Mesenteric fat pad (tissue), 1 donor: Measurements from ENCODE around the gene CIT. TPM values are rescaled to one million over a fixed set of nuclear protein-coding genes. Genes with fewer than 3 reads are reported as not detected.

Experiments used
- DNase-seq: peaks from one replicate; pipeline ENCODE4 v3.0.0-alpha.2; 2020; ENCODE audit warnings: low spot score
- total RNA-seq: library from RNA; stranded (reverse); fragmentation: NEBNext Ultra II Directional; extraction: Animal tissue kit (Norgen Biotek cat#: 25700); gene quantifications from one replicate; pipeline ENCODE4 v1.2.1, GENCODE V29; 2021
- donor health status: DM: yes; HTN: yes; CAD: no.

CIT gene
- total RNA-seq, 1 donor from 2014 or later: 2.4 TPM

DNA sequence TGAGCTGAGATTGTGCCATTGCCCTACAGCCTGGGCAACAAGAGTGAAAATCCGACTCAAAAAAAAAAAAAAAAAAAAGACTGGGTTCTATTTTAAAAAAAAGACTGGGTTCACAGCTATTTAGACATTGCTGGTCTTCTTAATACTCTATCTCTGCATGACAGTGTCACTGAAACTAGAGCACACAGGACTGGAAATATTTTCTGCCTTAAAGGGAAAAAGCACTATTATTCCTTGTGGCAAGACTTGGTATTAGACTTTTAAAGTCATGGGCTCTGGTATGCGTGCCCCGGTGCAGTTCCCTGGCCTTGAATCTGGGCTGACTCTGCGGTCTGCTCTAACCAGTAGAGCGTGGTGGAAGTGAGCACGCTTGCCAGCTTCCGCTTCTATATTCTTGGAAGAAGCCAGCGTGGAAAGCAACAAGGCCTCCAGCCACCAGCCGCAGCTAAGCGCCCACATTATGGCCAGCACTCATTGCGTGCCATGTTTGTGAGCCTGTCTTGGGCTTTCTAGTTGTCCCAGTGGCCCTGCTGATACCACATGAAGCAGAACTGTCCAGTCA lies 177.8 kb downstream of the CIT start:
- DNase-seq: no peak

DNA sequence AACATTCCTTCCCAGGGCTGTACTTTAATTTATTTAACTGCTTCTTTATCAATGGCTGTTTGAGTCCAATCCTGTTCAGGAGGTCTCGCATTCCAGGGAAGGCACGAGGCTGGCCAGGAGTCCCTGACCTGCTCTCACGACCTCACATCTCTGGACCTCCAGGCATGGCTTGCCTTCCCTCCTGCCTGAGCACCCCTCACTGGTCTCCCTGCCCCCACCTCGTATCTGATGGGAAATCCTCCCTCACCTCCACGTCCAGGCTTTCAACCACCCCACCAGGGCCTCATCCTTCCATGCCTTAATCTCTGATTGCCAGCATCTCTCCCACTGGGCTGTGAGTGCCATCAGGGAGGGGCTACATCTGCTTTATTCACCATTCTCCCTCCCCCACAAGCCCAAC lies 180.2 kb downstream of the CIT start:
- no peak for DNase-seq

DNA sequence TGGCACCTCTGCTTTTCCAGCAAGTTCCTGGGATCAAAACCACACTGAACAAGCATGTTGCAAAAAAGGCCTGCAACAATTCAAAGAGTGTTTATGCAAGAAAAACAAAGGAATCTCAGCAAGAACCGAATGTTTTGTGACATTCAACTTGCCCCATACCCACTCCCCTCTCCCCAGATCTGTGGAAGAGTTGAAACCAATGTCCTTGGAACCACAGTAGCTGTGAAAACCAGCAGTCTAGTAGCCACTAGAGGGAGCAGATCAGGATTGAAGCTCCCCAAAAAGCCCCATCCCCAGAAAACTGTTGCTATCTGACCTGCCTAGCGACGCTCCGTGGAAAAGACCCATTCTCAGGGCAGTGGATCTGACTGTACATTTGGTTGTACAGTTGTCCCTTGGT lies 182.1 kb downstream of the CIT start:
- DNase-seq: no peak

DNA sequence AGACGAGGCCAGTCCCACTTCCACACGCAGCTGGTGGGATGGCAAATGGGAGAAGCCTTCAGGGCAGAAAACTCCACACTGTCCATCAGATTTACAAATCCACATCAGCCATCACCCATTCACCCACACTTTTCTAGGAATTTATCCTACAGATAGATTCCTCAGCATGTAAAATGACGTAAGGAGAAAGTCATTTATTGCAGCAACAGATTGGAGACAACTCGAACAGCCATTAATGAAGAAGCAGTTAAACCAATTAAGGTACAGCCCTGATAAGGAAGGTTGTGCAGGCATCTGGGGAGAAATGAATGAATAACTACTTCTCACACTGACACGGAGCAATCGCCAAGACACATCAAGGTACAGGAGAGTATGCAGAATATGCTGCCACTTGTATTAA lies 183.0 kb downstream of the CIT start:
- no peak for DNase-seq

DNA sequence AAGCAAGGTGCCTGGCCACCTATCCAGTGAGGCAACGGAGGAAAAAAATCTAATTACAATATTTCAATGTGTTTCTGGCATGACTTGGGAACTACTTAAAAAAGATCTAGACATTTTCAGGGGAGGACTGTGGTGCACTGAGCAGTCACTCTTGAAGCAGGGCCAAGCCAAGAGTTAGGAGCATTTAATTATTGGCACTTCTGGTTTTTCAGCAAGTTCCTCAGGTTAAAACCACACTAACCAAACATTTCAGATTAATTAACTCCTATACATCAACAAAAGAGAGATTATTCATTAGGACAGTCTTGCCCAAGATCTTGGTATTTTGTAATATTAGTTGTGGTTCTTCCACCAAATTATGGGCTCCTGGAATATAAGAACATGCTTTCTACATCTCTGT lies 183.6 kb downstream of the CIT start:
- no peak for DNase-seq

DNA sequence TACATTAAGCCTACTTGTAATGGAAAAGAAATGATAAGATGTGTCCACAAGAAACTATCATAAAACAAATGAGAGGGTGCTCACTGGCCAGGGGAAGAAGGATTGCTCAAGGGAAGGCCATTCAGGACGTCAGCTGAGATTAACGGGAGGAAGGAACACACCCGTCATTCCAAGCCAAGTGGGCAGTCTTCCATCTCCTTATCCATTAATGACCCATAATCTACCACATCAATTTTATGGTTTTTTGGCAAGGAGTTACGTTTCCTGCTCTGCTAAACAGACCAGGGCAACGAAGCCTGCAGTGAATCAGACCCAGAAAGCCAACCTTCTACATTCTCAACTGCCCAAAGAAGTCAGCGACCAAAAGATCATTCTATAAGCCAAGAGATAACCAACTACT lies 184.1 kb downstream of the CIT start:
- DNase-seq: no peak

DNA sequence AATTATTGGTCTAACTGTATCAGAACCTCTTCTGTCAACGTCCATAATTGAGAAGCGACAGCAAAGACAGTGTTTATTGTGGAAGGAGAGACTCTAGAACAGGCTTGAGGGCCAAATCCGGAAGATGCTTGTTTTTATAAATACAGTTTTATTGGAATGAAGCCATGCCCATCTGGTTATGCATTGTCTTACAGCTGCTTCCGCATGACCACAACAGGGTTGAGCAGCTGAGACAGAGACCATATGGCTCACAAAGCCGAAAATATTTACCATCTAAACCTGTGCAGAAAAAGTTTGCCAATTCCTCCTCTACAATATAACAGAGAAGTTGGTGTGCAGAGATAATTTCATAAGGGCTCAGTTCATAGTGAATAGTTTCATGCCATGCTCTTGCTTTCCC lies 184.7 kb downstream of the CIT start:
- DNase-seq: no peak

DNA sequence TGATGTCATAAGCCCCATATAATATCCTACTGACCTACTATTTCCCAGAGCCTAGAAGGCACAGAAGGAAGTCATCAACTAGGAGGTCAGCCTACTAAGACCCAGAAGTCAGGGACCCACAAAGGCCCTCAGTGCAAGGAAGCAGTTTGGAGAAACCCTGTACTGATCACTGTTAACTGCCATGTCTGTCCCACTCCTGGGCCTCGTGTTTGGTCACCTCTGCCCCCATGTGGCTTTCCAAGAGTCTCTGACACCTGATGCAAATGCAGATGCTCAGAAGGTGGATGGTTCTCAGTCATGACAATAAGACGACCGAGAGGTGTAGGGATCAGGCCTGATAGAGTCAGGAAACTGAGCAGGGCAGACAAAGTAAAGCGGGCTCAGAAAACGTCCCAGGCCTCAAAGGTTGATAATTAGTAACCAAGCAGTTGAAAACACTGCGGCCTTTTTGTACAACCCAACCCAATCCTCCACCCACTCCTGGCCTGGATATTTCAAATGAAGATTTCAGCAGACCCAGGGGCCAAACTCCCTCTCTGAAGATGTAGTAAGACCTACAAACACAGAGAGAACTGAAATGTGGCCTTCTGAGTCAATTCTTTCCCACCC lies 185.8 kb downstream of the CIT start:
- no peak for DNase-seq

DNA sequence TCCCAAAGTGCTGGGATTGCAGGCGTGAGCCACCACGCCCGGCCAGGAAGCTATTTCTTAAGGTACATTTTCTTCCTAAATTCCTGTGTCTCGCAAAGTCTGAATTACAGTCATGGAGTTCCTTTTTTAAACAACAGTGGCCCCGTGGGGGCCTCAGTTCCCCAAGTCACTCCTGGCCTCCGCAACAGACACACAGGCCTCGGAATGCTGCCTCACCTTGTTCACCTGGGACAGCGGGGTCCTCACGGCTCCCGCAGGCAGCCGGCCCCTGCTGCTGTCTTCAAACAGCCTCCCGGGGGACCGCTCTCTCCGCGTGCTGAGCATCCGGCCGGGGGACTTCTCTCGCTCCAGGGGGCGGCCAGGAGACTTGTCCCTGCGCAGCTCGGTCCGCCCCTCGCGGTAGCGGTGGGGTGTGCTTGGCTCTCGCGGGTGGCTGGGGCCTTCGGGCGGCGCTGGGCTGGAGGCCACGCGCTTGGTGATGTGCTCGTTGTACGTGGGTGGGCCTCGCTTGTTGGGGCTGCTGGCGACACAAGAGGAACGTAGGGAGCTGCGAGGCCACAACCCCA lies 187.1 kb downstream of the CIT start:
- no peak for DNase-seq

DNA sequence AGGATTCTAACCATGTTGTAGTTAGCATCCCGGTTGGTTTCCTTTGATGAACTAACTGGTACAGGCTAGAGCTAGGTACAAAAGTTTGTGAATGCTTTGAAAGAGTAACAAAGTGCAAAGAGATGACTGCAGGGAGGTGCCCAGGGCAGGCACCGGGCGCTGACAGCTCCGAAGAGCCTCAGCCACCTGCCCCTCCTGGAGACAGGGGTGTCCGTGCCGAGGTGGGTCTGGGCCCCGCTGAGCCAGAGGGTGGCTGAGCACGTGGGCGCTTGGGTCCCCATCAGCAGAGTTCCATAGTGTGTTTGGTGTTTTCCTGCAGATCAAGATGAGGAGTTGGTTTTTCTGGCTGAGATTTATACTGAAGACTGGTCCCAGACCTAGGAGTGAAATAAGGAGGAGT lies 189.2 kb downstream of the CIT start:
- DNase-seq: no peak

DNA sequence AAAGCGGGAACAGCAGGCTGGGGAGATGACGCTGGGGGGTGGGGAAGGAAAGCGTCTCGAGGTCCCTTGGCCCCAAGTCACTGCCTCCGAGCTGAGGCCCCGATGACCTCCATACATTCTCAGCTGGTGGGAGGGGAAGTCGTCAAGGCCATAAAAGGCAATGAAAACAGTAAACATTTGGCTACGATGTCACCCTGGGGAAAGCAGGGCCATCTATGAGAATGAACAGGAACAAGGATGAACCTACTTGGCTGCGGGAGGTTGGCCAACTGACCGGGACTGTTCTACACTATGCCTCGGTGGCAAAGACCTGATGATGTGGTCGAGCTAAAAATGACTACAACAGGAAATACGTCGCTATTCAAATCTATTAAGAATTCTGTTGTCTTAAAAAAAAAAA lies 189.7 kb downstream of the CIT start:
- no peak for DNase-seq

DNA sequence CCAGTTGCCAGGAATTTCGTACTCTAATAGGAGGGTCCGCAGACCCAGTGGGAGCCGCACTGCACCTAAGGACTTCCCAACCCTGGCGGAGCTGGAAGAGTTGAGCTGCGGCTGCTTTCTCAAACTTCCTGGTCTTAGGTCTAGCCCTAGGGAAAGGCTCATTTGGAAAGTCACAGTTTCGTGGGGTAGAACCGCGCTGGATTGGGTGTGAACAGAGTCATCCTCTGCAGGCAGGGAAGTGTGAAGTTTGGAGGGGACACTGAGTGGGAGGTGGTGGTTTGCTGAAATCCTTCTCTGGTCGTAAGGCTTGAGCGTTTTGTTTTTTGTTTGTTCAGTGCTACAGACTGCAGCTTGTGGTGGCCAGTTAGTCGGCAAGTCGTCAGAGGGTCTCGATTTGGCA lies 190.3 kb downstream of the CIT start:
- DNase-seq: no peak

DNA sequence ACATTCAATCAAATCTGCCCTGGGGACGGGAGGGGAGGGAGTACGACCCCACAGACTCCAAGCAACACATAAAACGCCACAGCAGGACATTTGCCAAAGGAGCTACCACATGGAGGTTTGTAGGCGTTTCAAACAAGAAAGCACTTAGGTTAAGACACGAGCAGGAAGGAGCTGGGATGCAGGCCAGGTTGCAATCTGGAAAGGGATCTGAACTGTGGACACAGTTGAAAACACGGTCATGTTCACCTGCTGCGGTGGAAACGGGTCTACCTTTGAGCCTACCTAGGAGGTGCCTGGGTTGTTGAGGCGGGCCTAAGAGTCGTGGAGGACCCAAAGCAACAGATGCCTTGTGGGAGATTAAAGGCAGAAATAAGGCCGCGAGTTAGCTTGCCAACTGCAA lies 190.8 kb downstream of the CIT start:
- DNase-seq: no peak

DNA sequence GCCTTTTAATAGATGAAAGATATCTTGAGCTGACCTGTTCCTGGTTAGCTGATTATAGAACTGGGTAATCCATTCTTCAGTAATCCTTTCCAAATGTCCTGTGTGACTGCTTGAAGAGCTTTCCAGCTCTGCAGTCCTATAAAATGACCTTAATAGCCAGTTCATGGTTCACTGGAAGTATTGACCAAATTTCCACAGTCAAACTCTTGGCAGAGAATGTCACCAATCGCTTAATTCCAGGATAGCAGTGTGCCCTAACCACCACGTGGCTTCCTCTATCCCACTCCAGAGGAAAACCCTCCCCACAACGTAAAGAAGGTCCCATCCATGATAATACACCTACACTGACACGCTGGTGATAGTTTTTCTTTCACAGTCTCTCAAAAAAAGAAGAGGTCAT lies 191.7 kb downstream of the CIT start:
- DNase-seq: no peak

DNA sequence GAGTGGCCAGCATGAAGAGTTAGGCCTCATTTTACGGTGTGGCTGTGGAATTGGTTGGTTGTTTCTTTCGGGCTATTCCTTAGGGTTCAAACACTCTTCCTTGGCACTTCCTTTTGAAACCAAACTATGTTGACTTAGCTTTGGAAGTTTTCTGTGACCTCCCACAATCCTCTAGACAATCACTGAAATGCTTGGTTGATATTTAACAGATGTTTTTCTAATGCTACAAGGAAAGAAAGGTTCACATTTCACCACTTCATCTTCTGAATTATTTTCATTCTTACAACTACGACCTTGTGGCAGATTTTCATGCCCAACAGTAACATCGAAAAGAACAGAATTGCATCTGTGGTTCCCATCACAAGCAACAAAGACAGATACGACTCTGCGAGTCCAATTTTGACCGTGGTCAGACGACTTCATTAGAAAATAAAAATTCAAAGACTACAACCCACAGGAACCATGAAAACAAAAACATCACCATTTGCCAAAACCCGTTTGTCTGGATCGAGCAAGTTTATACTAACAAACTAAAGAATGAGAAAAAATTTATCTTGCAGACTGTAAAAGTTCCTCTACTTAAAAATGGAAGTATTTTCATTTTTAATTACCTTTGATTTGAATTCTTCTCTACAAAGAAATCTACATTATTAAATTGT lies 192.3 kb downstream of the CIT start:
- no peak for DNase-seq

DNA sequence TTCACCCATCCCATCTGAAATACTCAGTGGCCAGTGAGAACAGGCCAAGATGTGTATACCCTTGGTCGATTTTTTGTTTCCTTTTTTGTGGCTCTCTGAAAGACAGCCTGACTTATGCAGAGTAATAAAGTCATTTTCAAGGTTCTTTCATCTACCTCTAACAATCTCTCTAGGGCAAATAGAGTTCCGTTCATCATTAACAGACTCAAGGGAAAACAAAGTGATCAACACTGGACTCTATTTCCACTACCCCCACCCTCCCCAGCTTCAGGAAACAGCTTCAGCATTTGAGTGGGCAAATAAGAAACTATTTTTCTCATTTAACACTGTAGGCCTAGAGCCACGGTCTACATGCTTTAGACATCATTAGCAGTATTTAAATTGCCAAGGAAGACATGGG lies 193.3 kb downstream of the CIT start:
- DNase-seq: no peak

DNA sequence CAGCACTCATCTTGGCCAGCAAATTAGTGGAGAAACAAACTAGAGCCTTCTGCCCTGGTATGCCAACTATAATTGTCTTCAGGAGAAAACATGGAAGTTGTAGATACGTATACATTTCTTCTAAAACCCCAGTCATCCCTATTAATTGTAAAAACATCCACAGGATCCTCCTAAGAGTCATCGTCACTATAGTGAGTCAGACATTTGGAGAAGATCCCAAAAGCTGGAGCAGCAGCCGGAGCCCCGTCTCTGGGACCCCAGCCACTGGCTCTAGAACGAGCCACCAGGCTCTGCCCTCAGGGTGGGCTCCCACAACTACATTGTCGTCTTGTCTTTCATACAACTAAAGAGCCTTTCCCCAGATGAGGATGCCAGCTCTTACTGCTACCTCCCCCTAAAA lies 193.7 kb downstream of the CIT start:
- DNase-seq: no peak

DNA sequence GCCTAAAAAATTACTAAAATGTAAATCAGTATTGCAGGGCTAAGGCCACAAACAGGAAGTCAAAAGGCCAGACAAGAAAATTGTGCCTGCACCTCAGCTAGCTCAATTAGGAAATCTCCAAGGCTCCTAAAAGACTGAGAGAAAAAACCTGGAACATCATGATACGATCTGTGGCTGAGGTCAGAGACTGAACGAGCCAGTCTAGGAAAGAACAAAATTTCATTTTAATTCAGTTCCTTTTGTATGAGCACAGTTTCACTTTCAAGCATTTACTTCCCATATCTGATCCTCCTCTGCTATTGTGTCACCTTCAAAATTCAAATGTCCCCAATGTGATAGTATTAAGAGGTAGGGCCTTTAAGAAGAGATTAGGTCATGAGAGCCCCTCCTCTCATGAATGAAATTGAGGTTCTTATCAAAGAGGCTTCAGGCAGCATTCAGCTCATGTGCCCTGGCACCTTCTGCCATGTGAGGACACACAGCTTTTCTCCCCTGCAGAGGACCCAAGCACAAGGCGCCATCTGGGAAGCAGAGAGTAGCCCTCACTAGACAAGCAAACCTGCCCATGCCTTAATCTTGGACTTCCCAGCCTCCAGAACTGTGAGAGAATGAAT lies 194.4 kb downstream of the CIT start:
- no peak for DNase-seq

DNA sequence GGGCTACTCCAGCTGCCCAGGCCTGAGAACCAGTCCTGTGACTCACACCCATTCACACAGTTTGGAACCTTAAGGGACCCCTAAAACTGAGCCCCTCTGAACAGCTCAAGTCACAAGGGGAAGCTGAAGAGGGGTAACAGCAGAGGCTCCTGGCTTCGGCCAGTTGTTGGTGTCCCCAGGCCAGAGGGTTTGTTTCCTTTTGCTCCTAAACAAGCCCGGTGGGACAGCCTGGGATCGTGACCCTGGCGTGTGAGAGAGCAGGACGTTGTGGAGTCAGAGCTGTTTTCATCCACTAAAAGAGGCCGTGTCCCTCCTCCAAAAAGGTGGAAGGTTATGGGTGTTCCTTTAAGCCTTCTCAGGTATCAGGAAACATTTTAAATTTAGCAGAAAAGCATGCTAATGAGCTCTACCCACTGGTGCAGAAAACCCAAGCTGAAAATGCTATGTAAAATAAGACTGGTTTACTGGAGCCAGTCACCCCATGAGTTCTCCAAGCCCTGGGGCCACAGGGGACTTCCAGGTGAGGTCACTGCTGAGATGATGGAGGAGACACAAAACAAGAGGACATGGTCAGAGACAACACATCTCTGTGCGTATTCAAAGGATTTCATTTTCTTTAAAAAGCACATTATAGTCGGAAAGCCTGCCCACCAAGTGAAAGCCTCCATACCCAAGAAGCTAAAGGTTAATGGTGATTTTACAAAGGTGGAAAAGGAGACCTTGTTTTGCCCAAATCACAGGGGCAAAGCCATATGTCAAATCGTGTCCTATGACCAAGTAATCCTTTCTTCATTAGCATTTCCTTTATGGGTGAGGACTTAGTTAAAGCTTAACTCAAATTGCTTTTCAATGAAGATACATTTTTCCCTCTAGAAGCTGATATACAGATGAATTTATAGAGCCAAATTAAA lies 195.1 kb downstream of the CIT start:
- no peak for DNase-seq

DNA sequence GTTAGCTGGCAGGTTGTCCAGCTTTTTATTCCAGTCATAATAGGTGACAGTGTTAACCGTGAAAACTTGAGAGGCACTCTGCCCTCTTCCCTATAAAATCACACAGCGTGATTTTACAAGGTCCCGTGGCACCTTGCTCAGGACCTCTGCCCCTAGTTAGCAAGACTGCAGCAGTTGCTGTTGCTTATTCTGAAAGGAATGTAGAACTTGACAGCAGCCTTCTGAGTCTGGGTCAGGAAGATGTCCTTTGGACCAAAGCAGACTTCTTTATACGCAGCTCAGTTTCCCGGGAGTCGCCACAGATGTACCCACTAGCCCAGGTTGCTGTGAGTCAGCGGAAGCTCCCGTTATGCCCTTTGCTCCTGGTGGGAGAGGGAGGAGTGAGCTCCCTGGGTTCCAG lies 196.0 kb downstream of the CIT start:
- DNase-seq: no peak

DNA sequence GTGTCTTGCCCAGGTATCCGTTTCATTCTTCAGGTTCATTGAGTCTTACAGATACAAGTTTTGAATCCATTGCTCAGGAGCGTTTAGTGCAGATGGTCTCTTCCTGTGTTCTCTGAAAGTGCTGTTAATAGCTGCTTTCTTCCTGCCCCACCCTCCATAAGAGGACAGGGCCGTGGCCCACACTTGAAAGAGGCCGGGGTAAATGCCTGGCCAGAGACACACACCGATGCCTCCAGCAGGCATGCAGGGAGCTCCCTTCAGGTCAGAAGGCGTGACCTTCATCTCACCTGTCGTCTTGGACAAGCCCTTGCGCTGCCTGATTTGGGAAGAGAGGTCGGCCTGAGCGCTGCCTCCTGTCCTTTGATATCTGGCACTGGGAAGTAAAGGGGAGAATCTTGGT lies 197.6 kb downstream of the CIT start:
- no peak for DNase-seq
